Activated CD4-positive, alpha-beta T cell treated with anti-CD3 and anti-CD28 coated beads for 36 hours (primary cell): ENCODE data around the gene KANK3. TPM values are rescaled to one million over a fixed set of nuclear protein-coding genes. Genes with fewer than 3 reads are reported as not detected.
"Not testable (repeated sequence)": the region's sequence is repeated elsewhere in the genome, so short reads cannot be mapped to it uniquely, and the experiment has no call there.

Experiments used
- ATAC-seq: fragments of 200-7000 bp; cut with Tn5 transposase; one replicate; pipeline ENCODE4 v1.10.0; 2021; ENCODE audit warnings: mild to moderate bottlenecking, moderate library complexity
- CTCF ChIA-PET: fragments of 350-600 bp; sonication (Branson Sonifier 250); formaldehyde crosslinking; loops from one replicate; lab custom pipeline; 2021; ENCODE audit warnings: antibody characterized with exemption; lab: Charles Lee
- POLR2A ChIA-PET: fragments of 350-600 bp; sonication (Branson Sonifier 250); formaldehyde crosslinking; loops from one replicate; lab custom pipeline; 2021; ENCODE audit warnings: antibody characterized with exemption, inconsistent platforms; lab: Charles Lee
- DNase-seq: peaks from one replicate; pipeline ENCODE4 v3.0.0-alpha.2; 2020
- H3K27ac Mint-ChIP-seq: one replicate; pipeline ENCODE4 v1.8.0; 2021; ENCODE audit warnings: mixed read lengths
- H3K27me3 Mint-ChIP-seq: one replicate; pipeline ENCODE4 v1.8.0; 2021; ENCODE audit warnings: mixed read lengths
- H3K36me3 Mint-ChIP-seq: one replicate; pipeline ENCODE4 v1.8.0; 2021; ENCODE audit warnings: low read depth, mixed read lengths
- H3K4me1 Mint-ChIP-seq: one replicate; pipeline ENCODE4 v1.8.0; 2021; ENCODE audit warnings: mixed read lengths
- H3K4me3 Mint-ChIP-seq: one replicate; pipeline ENCODE4 v1.8.0; 2021; ENCODE audit warnings: mild to moderate bottlenecking, moderate library complexity, mixed read lengths
- H3K9me3 Mint-ChIP-seq: one replicate; pipeline ENCODE4 v1.8.0; 2021; ENCODE audit warnings: low read depth, mixed read lengths
- intact Hi-C, 2 experiments: fragments of 100-400 bp; cut with DNase I in 1 of 2; cut with micrococcal nuclease in 1 of 2; formaldehyde crosslinking; loops; one replicate each; pipeline versions ENCODE4 v1.14.2 to v1.15.1; 2022 to 2024; cut with DNase I, micrococcal nuclease
- total RNA-seq, 2 experiments: library from RNA; stranded (reverse); gene quantifications; one replicate each; pipeline ENCODE4 v1.2.3, GENCODE V29; 2021

The KANK3 gene
- total RNA-seq, 2 experiments from 2014 or later: 0.98 to 1.1 TPM

DNA sequence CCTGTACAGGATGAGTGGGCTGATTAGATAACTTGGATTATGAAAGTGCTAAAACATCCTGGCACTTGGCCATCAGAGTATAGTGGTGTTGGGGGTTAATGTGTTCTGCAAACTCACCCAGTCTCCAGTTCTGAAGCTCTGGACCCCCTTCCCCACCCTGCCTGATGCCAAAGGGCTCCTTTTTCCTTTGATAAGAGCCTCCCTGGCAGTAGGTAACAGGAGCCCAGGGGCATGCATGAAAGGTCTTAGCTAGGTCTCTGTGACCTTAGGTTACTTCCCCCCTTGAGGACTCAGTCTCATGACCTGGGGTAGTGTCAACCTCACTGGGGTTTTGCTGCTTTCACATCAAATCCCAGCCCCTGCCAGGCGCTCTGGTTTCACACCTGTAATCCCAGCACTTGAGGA is 19.3 kb downstream of the KANK3 start:
- intact Hi-C loops: loop anchor here in 1 of 2 experiments (5.0 kb wide), 1 partner anchor 381 kb away; the partner anchor contains the start of gene TIMM44
- H3K36me3 Mint-ChIP-seq: peaks cover 32% of the 10 kb centered on the region
- no peak overlapping the region for H3K27ac Mint-ChIP-seq
- peak overlapping the region; percentile 97 for H3K4me3 Mint-ChIP-seq
- DNase-seq (no peak), ATAC-seq (no peak)
- POLR2A ChIA-PET: interaction anchor here (0.6 kb wide), 2 partner anchors 17 to 50 kb away, joined by 3 to 5 read pairs; no protein-coding TSS in a partner anchor
- peaks cover 22% of the 10 kb centered on the region for H3K4me1 Mint-ChIP-seq
- CTCF ChIA-PET: interaction anchor here (0.5 to 3.8 kb wide), 6 partner anchors 11 to 505 kb away, joined by 3 to 20 read pairs (median 4); partner anchors contain the start of gene MYO1F
- no peaks in the 10 kb centered on the region for H3K9me3 Mint-ChIP-seq
- no peaks in the 10 kb centered on the region for H3K27me3 Mint-ChIP-seq

DNA sequence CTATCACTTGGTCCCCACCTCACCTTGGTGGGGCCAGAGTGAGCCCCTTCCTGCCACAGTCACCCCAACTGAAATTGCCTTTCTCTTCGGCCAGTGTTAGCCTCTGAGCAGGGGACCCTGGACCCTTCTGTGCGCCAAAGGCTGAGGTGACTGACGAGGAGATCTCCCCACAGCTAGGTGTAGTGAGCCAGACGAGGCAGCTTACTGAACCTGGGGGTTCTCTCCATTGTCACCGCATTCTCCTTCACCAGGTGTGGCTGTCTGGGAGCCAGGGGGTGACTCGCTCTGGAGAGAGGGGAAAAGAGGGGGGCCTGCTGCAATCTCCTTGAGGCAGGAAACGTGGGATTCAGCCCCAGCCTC is 20.4 kb downstream of the KANK3 start:
- H3K9me3 Mint-ChIP-seq: no peaks in the 10 kb centered on the region
- POLR2A ChIA-PET: no interaction called here
- DNase-seq: no peak
- peak overlapping the region; percentile 97 for H3K27ac Mint-ChIP-seq
- intact Hi-C loops: loop anchor here in 1 of 2 experiments (5.0 kb wide), 1 partner anchor 380 kb away; the partner anchor contains the start of gene TIMM44
- H3K36me3 Mint-ChIP-seq: peaks cover 32% of the 10 kb centered on the region
- no peak for ATAC-seq
- H3K4me1 Mint-ChIP-seq: peaks cover 22% of the 10 kb centered on the region
- CTCF ChIA-PET: interaction anchor here (0.6 to 4.0 kb wide), 3 partner anchors 12 to 31 kb away, joined by 3 to 20 read pairs (median 14); no protein-coding TSS in a partner anchor
- peak overlapping the region; percentile 97 for H3K4me3 Mint-ChIP-seq
- no peaks in the 10 kb centered on the region for H3K27me3 Mint-ChIP-seq

DNA sequence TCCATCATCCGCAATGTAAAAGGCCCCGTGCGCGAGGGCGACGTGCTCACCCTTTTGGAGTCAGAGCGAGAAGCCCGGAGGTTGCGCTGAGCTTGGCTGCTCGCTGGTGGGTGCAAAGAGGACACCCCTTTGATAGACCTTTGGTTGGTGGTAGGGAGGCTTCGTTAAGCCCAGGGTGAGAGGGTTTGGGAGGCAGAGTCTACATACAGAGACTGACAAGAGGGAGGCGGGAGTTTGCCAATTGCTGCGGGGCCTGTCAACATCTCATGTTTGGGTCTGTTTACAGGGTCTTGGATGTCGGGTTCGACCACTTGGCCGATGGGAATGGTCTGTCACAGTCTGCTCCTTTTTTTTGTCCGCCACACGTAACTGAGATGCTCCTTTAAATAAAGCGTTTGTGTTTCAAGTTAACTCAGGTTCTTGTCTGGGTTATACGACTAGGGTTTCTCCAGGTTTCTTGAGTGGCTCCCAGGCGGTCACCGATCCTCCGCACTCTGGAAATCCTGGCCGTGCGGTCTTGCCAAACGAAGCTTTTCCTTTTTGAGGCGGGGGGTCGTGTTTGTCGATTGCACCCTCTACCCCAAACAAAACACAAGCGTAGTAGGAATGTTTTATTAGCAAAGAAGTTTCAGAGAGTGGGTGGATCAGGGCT is 20.9 kb downstream of the KANK3 start:
- peaks cover 32% of the 10 kb centered on the region for H3K36me3 Mint-ChIP-seq
- intact Hi-C loops: loop anchor here (1.0 to 5.0 kb wide), 12 partner anchors 14 to 380 kb away; partner anchors contain the start of genes CD320 (in 2 of the 2), RAB11B (in 2 of the 2), TIMM44 (in 2 of the 2) and CERS4 (in 1 of the 2)

DNA sequence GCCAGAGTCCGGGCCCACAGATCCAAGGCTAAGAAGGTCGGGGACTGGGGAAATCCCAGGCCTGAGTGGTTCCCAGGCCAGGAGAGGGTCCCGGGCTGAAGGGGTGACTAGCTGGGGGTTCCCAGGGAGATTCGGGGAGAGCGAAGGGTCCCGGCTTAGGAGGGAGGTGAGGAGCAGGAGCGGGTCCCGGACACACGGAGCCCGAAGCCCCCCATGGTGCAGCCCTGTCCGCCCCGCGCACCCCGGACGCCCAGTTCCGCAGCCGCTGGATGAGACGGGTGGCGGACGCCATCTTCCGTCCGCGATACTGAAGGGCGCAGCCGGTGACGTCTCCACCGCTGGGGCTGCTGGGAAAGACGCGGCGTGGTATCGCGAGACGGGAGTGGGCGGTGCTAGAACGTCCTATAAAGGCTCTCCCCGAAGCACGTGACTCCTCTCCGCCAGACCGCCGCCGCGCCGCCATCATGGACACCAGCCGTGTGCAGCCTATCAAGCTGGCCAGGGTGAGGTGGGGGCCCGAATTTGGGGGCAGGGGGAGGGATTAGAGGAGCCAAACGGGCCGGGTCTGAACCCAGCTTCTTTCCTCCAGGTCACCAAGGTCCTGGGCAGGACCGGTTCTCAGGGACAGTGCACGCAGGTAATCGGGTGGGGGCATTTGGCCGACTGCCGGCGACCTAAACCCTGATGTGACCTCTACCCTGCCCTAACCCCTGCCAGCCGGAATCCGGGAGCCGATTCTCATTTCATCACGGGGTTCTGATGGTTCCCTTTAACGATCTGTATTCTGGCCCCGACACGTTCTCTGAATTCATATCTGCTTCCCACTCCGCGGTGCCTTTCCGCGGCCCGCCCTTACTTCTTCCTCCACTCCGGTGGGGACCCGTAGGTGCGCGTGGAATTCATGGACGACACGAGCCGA is 21.7 kb downstream of the KANK3 start, which contains the start of the genes NDUFA7 and RPS28:
TSS of gene NDUFA7 (minus strand) at position 309 of the 919 bp plus-strand sequence. CDS start at position 292, 17 bp downstream.
TSS of gene RPS28 (plus strand) at position 430 of the 919 bp plus-strand sequence. CDS start at position 465, 35 bp downstream.
- CTCF ChIA-PET: interaction anchor here (0.6 to 4.0 kb wide), 4 partner anchors 11 to 1958 kb away, joined by 3 to 20 read pairs (median 9); partner anchors contain the start of gene CD320
- POLR2A ChIA-PET: no interaction called here
- Mint-ChIP-seq H3K27ac (peak within 1 kb of the TSS; percentile 97), H3K4me3 (peak within 1 kb of the TSS; percentile 97), H3K27me3 (no peaks in the 10 kb centered on the region), H3K4me1 (peaks cover 22% of the 10 kb centered on the region), H3K9me3 (no peaks in the 10 kb centered on the region), H3K36me3 (peaks cover 34% of the 10 kb centered on the region)
- DNase-seq (peak; percentile 99), ATAC-seq (peak; percentile 94)
- intact Hi-C loops: loop anchor here (1.0 to 5.0 kb wide), 12 partner anchors 13 to 379 kb away; partner anchors contain the start of genes CD320 (in 2 of the 2), RAB11B (in 2 of the 2), TIMM44 (in 2 of the 2) and CERS4 (in 1 of the 2)

More for the DNA sequence above, 20.9 kb downstream of the KANK3 start:
- peak overlapping the region; percentile 97 for H3K27ac Mint-ChIP-seq
- ATAC-seq (peak; percentile 2), DNase-seq (no peak)
- peak overlapping the region; percentile 97 for H3K4me3 Mint-ChIP-seq
- peaks cover 22% of the 10 kb centered on the region for H3K4me1 Mint-ChIP-seq
- CTCF ChIA-PET: interaction anchor here (0.6 to 4.0 kb wide), 3 partner anchors 11 to 1957 kb away, joined by 3 to 20 read pairs (median 14); no protein-coding TSS in a partner anchor
- H3K9me3 Mint-ChIP-seq: no peaks in the 10 kb centered on the region
- POLR2A ChIA-PET: no interaction called here
- no peaks in the 10 kb centered on the region for H3K27me3 Mint-ChIP-seq

DNA sequence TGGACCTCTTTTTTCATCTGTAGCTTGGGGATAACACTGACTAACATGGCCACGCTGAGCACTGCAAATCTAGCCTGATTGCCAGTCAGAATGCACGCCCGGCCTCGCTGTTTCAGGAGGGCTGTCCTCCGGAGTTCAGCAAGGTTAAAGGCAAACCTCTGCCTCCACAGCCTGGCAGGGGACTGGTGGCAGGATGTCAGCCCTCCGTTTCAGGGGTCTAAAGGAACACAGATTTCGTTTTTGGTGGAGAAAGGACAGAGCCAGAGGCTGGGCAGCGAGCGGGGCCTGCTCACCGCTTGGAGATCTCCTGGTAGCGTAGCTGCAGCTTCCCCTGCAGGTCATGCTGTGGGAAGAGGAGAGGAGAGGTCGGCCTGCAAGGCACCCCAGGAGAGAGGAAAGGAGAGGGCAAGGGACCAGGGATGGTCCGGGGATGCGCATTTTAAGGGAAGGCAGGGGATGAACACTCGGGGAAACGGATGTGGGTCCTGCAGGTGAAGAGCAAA is 22.4 kb downstream of the KANK3 start:
- ChIA-PET CTCF (interaction anchor here (0.7 to 4.0 kb wide), 4 partner anchors 10 to 146 kb away, joined by 3 to 14 read pairs (median 4); partner anchors contain the start of gene CD320), POLR2A (no interaction called here)
- H3K27me3 Mint-ChIP-seq: no peaks in the 10 kb centered on the region
- H3K36me3 Mint-ChIP-seq: peaks cover 37% of the 10 kb centered on the region
- intact Hi-C loops: loop anchor here (1.0 to 5.0 kb wide), 12 partner anchors 12 to 378 kb away; partner anchors contain the start of genes CD320 (in 2 of the 2), RAB11B (in 2 of the 2), TIMM44 (in 2 of the 2) and CERS4 (in 1 of the 2)
- DNase-seq (peak; percentile 52), ATAC-seq (peak; percentile 3)
- H3K4me3 Mint-ChIP-seq: peak overlapping the region; percentile 97
- H3K27ac Mint-ChIP-seq: peak overlapping the region; percentile 97
- peaks cover 22% of the 10 kb centered on the region for H3K4me1 Mint-ChIP-seq
- no peaks in the 10 kb centered on the region for H3K9me3 Mint-ChIP-seq

DNA sequence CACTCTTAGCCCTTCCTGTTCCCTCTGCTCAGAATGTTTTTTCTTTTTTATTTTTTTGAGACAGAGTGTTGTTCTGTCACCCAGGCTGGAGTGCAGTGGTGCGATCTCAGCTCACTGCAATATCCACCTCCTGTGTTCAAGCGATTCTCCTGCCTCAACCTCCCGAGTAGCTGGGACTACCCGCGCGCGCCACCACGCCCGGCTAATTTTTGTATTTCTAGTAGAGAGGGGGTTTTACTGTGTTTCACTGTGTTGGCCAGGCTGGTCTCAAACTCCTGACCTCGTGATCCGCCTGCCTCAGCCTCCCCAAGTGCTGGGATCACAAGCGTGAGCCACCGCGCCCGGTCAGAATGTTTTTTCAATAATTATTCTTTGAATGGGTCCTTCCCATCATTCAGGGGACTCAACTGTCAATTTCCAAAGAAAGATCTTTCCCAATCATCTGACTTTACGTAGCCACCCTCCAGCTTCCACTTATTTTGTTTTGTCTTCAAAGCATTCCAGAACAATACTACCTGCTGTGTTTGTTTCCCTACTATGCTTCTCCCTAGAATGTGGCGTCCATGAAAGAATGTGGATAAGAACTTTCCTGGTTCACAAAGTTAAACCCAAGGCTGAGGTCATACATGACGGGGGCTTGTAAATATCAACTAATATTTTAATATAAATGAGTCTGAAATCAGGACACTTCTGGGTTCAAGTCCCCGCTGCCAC is 23.1 kb downstream of the KANK3 start:
- H3K36me3 Mint-ChIP-seq: peaks cover 40% of the 10 kb centered on the region
- peaks cover 22% of the 10 kb centered on the region for H3K4me1 Mint-ChIP-seq
- CTCF ChIA-PET: interaction anchor here (0.7 to 4.0 kb wide), 4 partner anchors 9 to 147 kb away, joined by 3 to 14 read pairs (median 4); partner anchors contain the start of gene CD320
- no peaks in the 10 kb centered on the region for H3K27me3 Mint-ChIP-seq
- DNase-seq (no peak), ATAC-seq (no peak)
- POLR2A ChIA-PET: interaction anchor here (0.6 kb wide), 1 partner anchor 188 kb away, joined by 7 read pairs; no protein-coding TSS in a partner anchor
- no peaks in the 10 kb centered on the region for H3K9me3 Mint-ChIP-seq
- H3K27ac Mint-ChIP-seq: peak overlapping the region; percentile 97
- peak overlapping the region; percentile 97 for H3K4me3 Mint-ChIP-seq
- intact Hi-C loops: loop anchor here (2.0 to 5.0 kb wide), 3 partner anchors 15 to 378 kb away; partner anchors contain the start of gene TIMM44 (in 1 of the 2)

DNA sequence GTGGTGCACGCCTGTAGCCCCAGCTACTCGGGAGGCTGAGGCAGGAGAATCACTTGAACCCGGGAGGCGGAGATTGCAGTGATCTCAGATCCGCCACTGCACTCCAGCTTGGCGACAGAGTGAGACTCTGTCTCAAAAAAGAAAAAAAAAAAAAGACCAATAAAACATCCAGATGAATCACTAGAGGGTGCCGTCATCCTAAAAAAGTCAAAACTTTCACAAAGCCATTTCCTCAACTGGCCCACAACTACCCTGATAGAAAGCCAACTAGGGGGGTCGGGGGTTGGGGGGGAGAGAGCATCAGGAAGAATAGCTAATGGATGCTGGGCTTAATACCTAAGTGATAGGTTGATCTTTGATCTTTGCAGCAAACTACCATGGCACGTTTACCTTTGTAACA is 24.2 kb downstream of the KANK3 start:
- DNase-seq, ATAC-seq, intact Hi-C loops, H3K9me3 Mint-ChIP-seq, H3K27ac Mint-ChIP-seq, H3K27me3 Mint-ChIP-seq, H3K4me3 Mint-ChIP-seq: not testable (repeated sequence)
- CTCF ChIA-PET: interaction anchor here (0.6 to 4.0 kb wide), 3 partner anchors 8 to 134 kb away, joined by 3 to 14 read pairs (median 3); no protein-coding TSS in a partner anchor
- Mint-ChIP-seq H3K4me1 (peaks cover 22% of the 10 kb centered on the region), H3K36me3 (peaks cover 41% of the 10 kb centered on the region)
- POLR2A ChIA-PET: interaction anchor here (0.6 kb wide), 1 partner anchor 125 kb away, joined by 5 read pairs; no protein-coding TSS in a partner anchor

DNA sequence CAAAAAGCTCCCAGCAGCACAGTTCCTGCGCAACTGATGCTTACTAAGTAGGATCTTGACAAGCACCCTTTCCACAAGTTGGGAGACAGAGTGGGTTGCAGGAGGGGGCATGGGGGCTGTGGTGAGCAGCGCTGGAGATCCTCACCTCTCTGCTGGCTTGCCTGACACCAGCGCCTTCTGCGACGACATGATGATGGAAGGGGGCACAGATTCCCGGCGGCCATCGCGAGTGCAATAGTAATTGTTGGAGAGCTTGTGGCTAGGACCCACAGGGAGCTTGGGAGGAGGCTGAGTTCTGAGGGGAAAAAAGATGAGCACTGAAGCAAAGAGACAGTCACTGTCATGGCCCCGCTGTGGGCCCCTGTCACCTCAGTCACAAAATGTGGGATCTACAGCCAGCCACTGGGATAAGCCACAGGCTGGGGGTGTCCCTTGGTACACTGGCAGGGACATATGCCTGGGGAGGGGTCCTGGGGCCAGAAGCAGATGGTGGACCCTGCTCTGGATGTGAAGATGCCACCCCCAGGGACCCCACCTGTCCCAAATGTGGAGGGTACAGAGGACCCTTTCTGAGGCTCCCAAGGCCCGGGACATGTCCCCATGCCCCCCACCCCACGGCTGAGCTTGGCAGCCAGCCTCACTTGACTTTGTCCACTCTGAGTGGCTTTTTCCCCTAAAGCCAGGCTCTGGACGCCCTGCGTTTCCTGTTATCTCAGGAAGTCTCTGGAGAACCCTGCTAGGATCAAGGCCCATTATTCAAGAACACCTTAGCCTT is 26.5 kb downstream of the KANK3 start:
- H3K36me3 Mint-ChIP-seq: peaks cover 25% of the 10 kb centered on the region
- no peak overlapping the region for H3K4me3 Mint-ChIP-seq
- H3K27me3 Mint-ChIP-seq: no peaks in the 10 kb centered on the region
- H3K4me1 Mint-ChIP-seq: peaks cover 10% of the 10 kb centered on the region
- intact Hi-C loops: no loop called here
- POLR2A ChIA-PET: no interaction called here
- no peak overlapping the region for H3K27ac Mint-ChIP-seq
- no peak for ATAC-seq
- no peak for DNase-seq
- no peaks in the 10 kb centered on the region for H3K9me3 Mint-ChIP-seq
- CTCF ChIA-PET: no interaction called here

DNA sequence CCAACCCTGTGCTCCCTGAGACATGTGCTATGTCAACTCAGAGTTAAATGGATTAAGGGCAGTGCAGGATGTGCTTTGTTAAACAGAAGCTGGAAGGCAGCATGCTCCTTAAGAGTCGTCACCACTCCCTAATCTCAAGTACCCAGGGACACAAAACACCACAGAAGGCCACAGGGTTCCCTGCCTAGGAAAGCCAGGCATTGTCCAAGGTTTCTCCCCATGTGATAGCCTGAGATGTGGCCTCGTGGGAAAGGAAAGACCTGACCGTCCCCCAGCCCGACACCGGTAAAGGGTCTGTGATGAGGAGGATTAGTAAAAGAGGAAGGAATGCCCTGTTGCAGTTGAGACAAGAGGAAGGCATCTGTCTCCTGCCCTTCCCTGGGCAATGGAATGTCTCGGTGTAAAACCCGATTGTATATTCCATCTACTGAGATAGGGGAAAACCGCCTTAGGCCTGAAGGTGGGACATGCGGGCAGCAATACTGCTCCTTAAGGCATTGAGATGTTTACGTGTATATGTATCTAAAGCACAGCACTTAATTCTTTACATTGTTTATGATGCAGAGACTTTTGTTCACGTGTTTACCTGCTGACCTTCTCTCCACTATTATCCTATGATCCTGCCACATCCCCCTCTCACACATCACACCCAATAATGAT is 28.0 kb downstream of the KANK3 start:
- H3K27ac Mint-ChIP-seq, POLR2A ChIA-PET, H3K27me3 Mint-ChIP-seq, CTCF ChIA-PET, ATAC-seq, H3K4me1 Mint-ChIP-seq, H3K4me3 Mint-ChIP-seq, intact Hi-C loops, DNase-seq, H3K9me3 Mint-ChIP-seq: not testable (repeated sequence)
- peaks cover 26% of the 10 kb centered on the region for H3K36me3 Mint-ChIP-seq
